Myocyte (in vitro differentiated cells): Measurements from ENCODE around the gene IQUB. TPM values are rescaled to one million over a fixed set of nuclear protein-coding genes. Genes with fewer than 3 reads are reported as not detected.
"Not testable (repeated sequence)": the region's sequence is repeated elsewhere in the genome, so short reads cannot be mapped to it uniquely, and the experiment has no call there.

Experiments used
- DNase-seq: peaks from one replicate; pipeline ENCODE4 v3.0.0-alpha.2; 2012; ENCODE audit warnings: low read depth
- polyA plus RNA-seq: library from polyadenylated mRNA; unstranded; fragments of >200 nt; gene quantifications from one replicate; pipeline ENCODE4 v1.2.1, GENCODE V29; 2012; ENCODE audit warnings: missing spikeins
- total RNA-seq: library from RNA; depleted of rRNA; stranded (reverse); fragments of >200 nt; gene quantifications from 2 replicates; pipeline ENCODE4 v1.2.3, GENCODE V29; 2014

IQUB gene
- total RNA-seq: 0.99 and 1.1 TPM in 2 replicates
- polyA plus RNA-seq: 0.38 TPM

GRCh38 chr7:123534383-123535260 is at the start of gene IQUB:
IQUB (minus strand) TSS chr7:123534595; CDS start chr7:123512340, 22,255 bp downstream.
- peak; percentile 99 for DNase-seq

- DNase-seq: no peak
Measured at GRCh38 chr7:123583821-123584220, 49.4 kb upstream of the IQUB start.

GRCh38 chr7:123581162-123581459 is 46.7 kb upstream of the IQUB start:
- DNase-seq: no peak

GRCh38 chr7:123580406-123581161 is 46.2 kb upstream of the IQUB start:
- DNase-seq: peak; percentile 72

GRCh38 chr7:123579416-123579815 is 45.0 kb upstream of the IQUB start:
- DNase-seq: no peak

- DNase-seq: no peak
Measured at GRCh38 chr7:123573896-123574467, 39.6 kb upstream of the IQUB start.

- DNase-seq: no peak
Measured at GRCh38 chr7:123573341-123573740, 38.9 kb upstream of the IQUB start.

- DNase-seq: peak; percentile 10
Measured at GRCh38 chr7:123571684-123572083, 37.3 kb upstream of the IQUB start.

GRCh38 chr7:123571187-123571586 is 36.8 kb upstream of the IQUB start:
- no peak for DNase-seq

- DNase-seq: no peak
Measured at GRCh38 chr7:123570390-123571182, 36.2 kb upstream of the IQUB start.

- DNase-seq: no peak
Measured at GRCh38 chr7:123569352-123570010, 35.1 kb upstream of the IQUB start.

GRCh38 chr7:123562121-123562520 is 27.7 kb upstream of the IQUB start:
- peak; percentile 58 for DNase-seq

GRCh38 chr7:123558289-123558874 is 24.0 kb upstream of the IQUB start:
- no peak for DNase-seq

- peak; percentile 100 for DNase-seq
Measured at GRCh38 chr7:123557398-123558288, 23.2 kb upstream of the IQUB start, which contains the start of gene NDUFA5. NDUFA5 (minus strand) TSS chr7:123557818; CDS start chr7:123557795, 23 bp downstream.

GRCh38 chr7:123557016-123557397 is 22.6 kb upstream of the IQUB start:
- peak; percentile 33 for DNase-seq

GRCh38 chr7:123555484-123555883 is 21.1 kb upstream of the IQUB start:
- no peak for DNase-seq

GRCh38 chr7:123553159-123553558 is 18.8 kb upstream of the IQUB start:
- DNase-seq: no peak

GRCh38 chr7:123552641-123553040 is 18.2 kb upstream of the IQUB start:
- no peak for DNase-seq

- not testable (repeated sequence) for DNase-seq
Measured at GRCh38 chr7:123552134-123552533, 17.7 kb upstream of the IQUB start.
